A549 treated with ZK216348 at 1 μM for 4 hours (cell line): ENCODE data around the gene PTPRT. TPM values are rescaled to one million over a fixed set of nuclear protein-coding genes. Genes with fewer than 3 reads are reported as not detected.

Source experiments
- total RNA-seq: library from RNA; stranded (reverse); fragments of 200-300 nt; extraction: Qiagen RNA extraction; gene quantifications from 5 replicates; pipeline ENCODE4 v1.2.3, GENCODE V29; 2022; ENCODE audit warnings: low read depth

PTPRT gene
- total RNA-seq, result not detected in 5 replicates

GRCh38 chr20:43189554-43190331, at the start of gene PTPRT:
Gene PTPRT, minus strand, starts transcription at chr20:43189906. Its CDS starts 173 bp downstream, at chr20:43189733.

